HEK293 (cell line): ENCODE measurements around the gene HS1BP3.

Experiments used
- CTCF ChIA-PET: fragments of 350-600 bp; formaldehyde crosslinking; extraction: SDS; loops from one replicate; lab custom pipeline; 2021; ENCODE audit warnings: antibody characterized with exemption; lab: Yijun Ruan, JAX
- POLR2A ChIA-PET: fragments of 300-600 bp; formaldehyde crosslinking; extraction: SDS; loops from one replicate; lab custom pipeline; 2020; ENCODE audit warnings: antibody characterized with exemption, inconsistent platforms; lab: Yijun Ruan, JAX
- H3K27ac ChIP-seq: fragments of 200-500 bp; sonication (Bioruptor generic); 2 replicates; pipeline ENCODE4 v1.5.1; 2014; ENCODE audit warnings: low read depth, low read length, control low read depth, inconsistent platforms; ENCODE audit errors: extremely low read depth
- H3K36me3 ChIP-seq, 2 experiments: fragments of 200-500 bp in 1 of 2; sonication (Bioruptor generic) in 1 of 2; 1 replicate in 1 of 2; 2 replicates in 1 of 2; pipeline ENCODE4 v1.5.1; 2014 to 2017; ENCODE audit warnings: inconsistent platforms in 2 of 2, low read length in 2 of 2; ENCODE audit not compliant: control insufficient read depth in 2 of 2, insufficient read depth in 1 of 2
- H3K4me1 ChIP-seq: fragments of 200-500 bp; sonication (Bioruptor generic); 2 replicates; pipeline ENCODE4 v1.5.1; 2014; ENCODE audit warnings: mild to moderate bottlenecking, low read length, inconsistent platforms; ENCODE audit not compliant: control insufficient read depth, insufficient read depth
- H3K4me3 ChIP-seq: 2 replicates; pipeline ENCODE4 v1.5.1; 2011; ENCODE audit warnings: low read depth, mild to moderate bottlenecking, control low read depth, low read length, moderate library complexity
- H3K9me3 ChIP-seq: fragments of 200-500 bp; sonication (Bioruptor generic); 2 replicates; pipeline ENCODE4 v1.5.1; 2014; ENCODE audit warnings: low read depth, low read length, inconsistent platforms; ENCODE audit not compliant: control insufficient read depth, insufficient read depth
- KLF7 ChIP-seq: fragments of 450-650 bp; formaldehyde crosslinking; IDR thresholded peaks from 2 replicates; pipeline ENCODE4 v1.5.1; 2016; ENCODE audit warnings: missing biosample characterization, missing genetic modification characterization, borderline replicate concordance
- MZF1 ChIP-seq: fragments of 450-650 bp; formaldehyde crosslinking; IDR thresholded peaks from 2 replicates; pipeline ENCODE4 v1.5.1; 2017; ENCODE audit warnings: missing biosample characterization, missing genetic modification characterization, borderline replicate concordance
- PRDM6 ChIP-seq: fragments of 450-650 bp; formaldehyde crosslinking; IDR thresholded peaks from 2 replicates; pipeline ENCODE4 v1.5.1; 2017; ENCODE audit warnings: missing biosample characterization, missing genetic modification characterization
- TCF7L2 ChIP-seq: IDR thresholded peaks from 2 replicates; pipeline ENCODE4 v1.6.1; 2011; ENCODE audit warnings: low read depth, mild to moderate bottlenecking, inconsistent platforms, low read length, moderate library complexity, borderline replicate concordance
- TRIM28 ChIP-seq: IDR thresholded peaks from 2 replicates; pipeline ENCODE4 v1.6.1; 2011; ENCODE audit warnings: low read length, control low read depth, borderline replicate concordance
- ZBTB17 ChIP-seq: fragments of 450-650 bp; formaldehyde crosslinking; IDR thresholded peaks from 2 replicates; pipeline ENCODE4 v1.5.1; 2016; ENCODE audit warnings: missing biosample characterization, missing genetic modification characterization
- ZBTB20 ChIP-seq: fragments of 450-650 bp; formaldehyde crosslinking; IDR thresholded peaks from 2 replicates; pipeline ENCODE4 v1.5.1; 2016; ENCODE audit warnings: missing biosample characterization, missing genetic modification characterization
- ZBTB8A ChIP-seq: fragments of 450-650 bp; formaldehyde crosslinking; IDR thresholded peaks from 2 replicates; pipeline ENCODE4 v1.5.1; 2016; ENCODE audit warnings: missing biosample characterization, missing genetic modification characterization
- ZEB2 ChIP-seq: fragments of 450-650 bp; formaldehyde crosslinking; IDR thresholded peaks from 2 replicates; pipeline ENCODE4 v1.5.1; 2016; ENCODE audit warnings: missing biosample characterization, missing genetic modification characterization
- ZNF140 ChIP-seq: fragments of 450-650 bp; formaldehyde crosslinking; IDR thresholded peaks from 2 replicates; pipeline ENCODE4 v1.5.1; 2016; ENCODE audit warnings: missing biosample characterization, missing genetic modification characterization
- ZNF157 ChIP-seq: fragments of 450-650 bp; formaldehyde crosslinking; IDR thresholded peaks from 2 replicates; pipeline ENCODE4 v1.5.1; 2016; ENCODE audit warnings: missing biosample characterization, missing genetic modification characterization
- ZNF214 ChIP-seq: fragments of 450-650 bp; formaldehyde crosslinking; IDR thresholded peaks from 2 replicates; pipeline ENCODE4 v1.5.1; 2017; ENCODE audit warnings: missing biosample characterization, mild to moderate bottlenecking, missing genetic modification characterization, borderline replicate concordance
- ZNF223 ChIP-seq: fragments of 450-650 bp; formaldehyde crosslinking; IDR thresholded peaks from 2 replicates; pipeline ENCODE4 v1.5.1; 2016; ENCODE audit warnings: missing biosample characterization, missing genetic modification characterization
- ZNF248 ChIP-seq: fragments of 450-650 bp; formaldehyde crosslinking; IDR thresholded peaks from 2 replicates; pipeline ENCODE4 v1.5.1; 2017; ENCODE audit warnings: missing biosample characterization, missing genetic modification characterization
- ZNF266 ChIP-seq: fragments of 450-650 bp; formaldehyde crosslinking; IDR thresholded peaks from 2 replicates; pipeline ENCODE4 v1.5.1; 2016; ENCODE audit warnings: missing biosample characterization, missing genetic modification characterization, low read depth
- ZNF311 ChIP-seq: fragments of 450-650 bp; formaldehyde crosslinking; IDR thresholded peaks from 2 replicates; pipeline ENCODE4 v1.5.1; 2017; ENCODE audit warnings: missing biosample characterization, missing genetic modification characterization, borderline replicate concordance
- ZNF426 ChIP-seq: fragments of 450-650 bp; formaldehyde crosslinking; IDR thresholded peaks from 2 replicates; pipeline ENCODE4 v1.5.1; 2017; ENCODE audit warnings: missing biosample characterization, missing genetic modification characterization, mild to moderate bottlenecking, inconsistent platforms, moderate library complexity
- ZNF433 ChIP-seq: fragments of 450-650 bp; formaldehyde crosslinking; IDR thresholded peaks from 2 replicates; pipeline ENCODE4 v1.5.1; 2016; ENCODE audit warnings: missing biosample characterization, missing genetic modification characterization, low read depth
- ZNF473 ChIP-seq: fragments of 450-650 bp; formaldehyde crosslinking; IDR thresholded peaks from 2 replicates; pipeline ENCODE4 v1.5.1; 2017; ENCODE audit warnings: missing biosample characterization, missing genetic modification characterization
- ZNF518A ChIP-seq: fragments of 450-650 bp; formaldehyde crosslinking; conservative IDR thresholded peaks from 2 replicates; pipeline ENCODE4 v1.5.1; 2016; ENCODE audit warnings: low read depth, missing biosample characterization, missing genetic modification characterization
- ZNF670 ChIP-seq: fragments of 450-650 bp; formaldehyde crosslinking; IDR thresholded peaks from 2 replicates; pipeline ENCODE4 v1.5.1; 2016; ENCODE audit warnings: missing biosample characterization, missing genetic modification characterization, low read depth
- ZNF707 ChIP-seq: fragments of 450-650 bp; formaldehyde crosslinking; IDR thresholded peaks from 2 replicates; pipeline ENCODE4 v1.5.1; 2016; ENCODE audit warnings: missing biosample characterization, missing genetic modification characterization
- ZNF777 ChIP-seq: fragments of 450-650 bp; formaldehyde crosslinking; IDR thresholded peaks from 2 replicates; pipeline ENCODE4 v1.5.1; 2017; ENCODE audit warnings: missing biosample characterization, missing genetic modification characterization, borderline replicate concordance
- TF ChIP-seq, protein P1 (sequence below): fragments of 450-650 bp; formaldehyde crosslinking; conservative IDR thresholded peaks from 2 replicates; pipeline ENCODE4 v1.5.1; 2016; ENCODE audit warnings: low read depth, missing biosample characterization, missing genetic modification characterization
- TF ChIP-seq, protein P2 (sequence below): fragments of 450-650 bp; IDR thresholded peaks from 2 replicates; pipeline ENCODE4 v1.5.1; 2018; ENCODE audit warnings: missing biosample characterization, mild to moderate bottlenecking, missing genetic modification characterization

The HS1BP3 gene

DNA sequence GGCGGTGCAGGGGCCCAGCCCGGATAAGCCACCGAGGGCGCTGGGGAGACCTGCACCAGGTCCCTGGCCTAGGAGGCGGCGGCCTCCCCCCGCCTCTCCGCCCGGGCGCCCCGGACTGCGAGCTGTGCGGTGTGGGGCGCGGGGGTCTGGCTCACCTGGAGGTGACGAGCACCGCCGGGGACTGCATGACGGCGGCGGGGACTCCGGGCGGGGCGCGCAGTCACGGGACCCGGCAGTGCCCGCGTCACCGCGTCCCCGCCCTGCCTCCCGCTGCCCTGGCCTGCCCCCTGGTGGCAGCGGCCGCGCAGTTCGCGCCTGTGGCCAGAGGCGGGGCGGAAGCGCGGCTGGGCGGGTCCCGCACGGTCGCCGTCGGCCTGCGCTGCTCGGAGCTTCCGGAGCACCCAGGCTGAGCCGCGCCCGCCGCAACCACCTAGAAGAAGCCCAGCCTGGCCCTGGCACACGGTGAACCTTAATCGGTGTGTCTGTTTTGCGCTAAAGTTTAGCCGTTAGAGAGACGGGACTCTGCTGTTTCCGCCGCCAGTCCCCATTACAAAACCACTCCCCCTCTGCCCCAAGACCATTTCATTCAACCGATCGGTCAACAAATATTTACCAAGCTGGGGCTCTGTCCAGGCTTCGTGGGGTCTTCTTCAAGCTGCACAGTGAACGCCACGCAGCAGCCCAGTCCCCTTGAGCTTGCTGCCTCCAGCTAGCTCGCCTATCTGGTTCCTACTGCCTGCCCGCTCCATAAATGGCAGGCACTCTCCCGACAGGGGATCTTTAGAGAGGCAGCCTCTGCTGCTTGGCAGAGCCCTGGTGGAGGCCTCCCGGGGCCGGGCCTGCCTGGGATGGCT, at the start of gene HS1BP3:
Gene HS1BP3, minus strand, starts transcription at position 222 of the 854 bp plus-strand sequence. Its CDS starts 35 bp downstream, at position 187.
- Histone ChIP-seq H3K4me3 (peak within 1 kb of the TSS; percentile 66), H3K27ac (peak within 1 kb of the TSS; percentile 43; the same call in 1 of the 2 replicates), H3K9me3 (no peaks in the 10 kb centered on the region), H3K36me3 (peaks cover 0 to 12% of the 10 kb centered on the region in 2 experiments; a peak in 1 of 3 replicates), H3K4me1 (no peaks in the 10 kb centered on the region)
- ChIA-PET CTCF (interaction anchor here (0.5 to 5.6 kb wide), 48 partner anchors 9 to 466 kb away, joined by 3 to 57 read pairs (median 4); partner anchors contain the start of gene RHOB), POLR2A (interaction anchor here (0.5 to 5.9 kb wide), 11 partner anchors 9 to 259 kb away, joined by 3 to 51 read pairs (median 5); partner anchors contain the start of genes GDF7, LDAH and RHOB)
- TF ChIP-seq ZEB2 (tag by site-specific recombination) (0 out of 2 replicates have a peak, but pooled peaks have one; percentile 8), ZNF777 (no peak), ZNF140 (tag by site-specific recombination) (no peak), ZNF473 (tag by site-specific recombination) (no peak), ZBTB20 (tag by site-specific recombination) (0 out of 2 replicates have a peak, but pooled peaks have one; percentile 6), ZNF670 (no peak), ZNF518A (no peak), PRDM6 (tag by site-specific recombination) (no peak), ZNF426 (tag by site-specific recombination) (no peak), ZNF157 (tag by site-specific recombination) (no peak), TCF7L2 (no peak), ZBTB17 (tag by site-specific recombination) (peak; percentile 71), ZNF707 (tag by site-specific recombination) (no peak), ZNF248 (no peak), KLF7 (tag by site-specific recombination) (no peak), ZNF223 (tag by site-specific recombination) (no peak), ZNF266 (tag by site-specific recombination) (no peak), TRIM28 (no peak), ZNF433 (tag by site-specific recombination) (no peak), ZBTB8A (tag by site-specific recombination) (0 out of 2 replicates have a peak, but pooled peaks have one; percentile 6), ZNF214 (no peak), ZNF311 (tag by site-specific recombination) (no peak), MZF1 (tag by site-specific recombination) (no peak)
- TF ChIP-seq, protein P1, sequence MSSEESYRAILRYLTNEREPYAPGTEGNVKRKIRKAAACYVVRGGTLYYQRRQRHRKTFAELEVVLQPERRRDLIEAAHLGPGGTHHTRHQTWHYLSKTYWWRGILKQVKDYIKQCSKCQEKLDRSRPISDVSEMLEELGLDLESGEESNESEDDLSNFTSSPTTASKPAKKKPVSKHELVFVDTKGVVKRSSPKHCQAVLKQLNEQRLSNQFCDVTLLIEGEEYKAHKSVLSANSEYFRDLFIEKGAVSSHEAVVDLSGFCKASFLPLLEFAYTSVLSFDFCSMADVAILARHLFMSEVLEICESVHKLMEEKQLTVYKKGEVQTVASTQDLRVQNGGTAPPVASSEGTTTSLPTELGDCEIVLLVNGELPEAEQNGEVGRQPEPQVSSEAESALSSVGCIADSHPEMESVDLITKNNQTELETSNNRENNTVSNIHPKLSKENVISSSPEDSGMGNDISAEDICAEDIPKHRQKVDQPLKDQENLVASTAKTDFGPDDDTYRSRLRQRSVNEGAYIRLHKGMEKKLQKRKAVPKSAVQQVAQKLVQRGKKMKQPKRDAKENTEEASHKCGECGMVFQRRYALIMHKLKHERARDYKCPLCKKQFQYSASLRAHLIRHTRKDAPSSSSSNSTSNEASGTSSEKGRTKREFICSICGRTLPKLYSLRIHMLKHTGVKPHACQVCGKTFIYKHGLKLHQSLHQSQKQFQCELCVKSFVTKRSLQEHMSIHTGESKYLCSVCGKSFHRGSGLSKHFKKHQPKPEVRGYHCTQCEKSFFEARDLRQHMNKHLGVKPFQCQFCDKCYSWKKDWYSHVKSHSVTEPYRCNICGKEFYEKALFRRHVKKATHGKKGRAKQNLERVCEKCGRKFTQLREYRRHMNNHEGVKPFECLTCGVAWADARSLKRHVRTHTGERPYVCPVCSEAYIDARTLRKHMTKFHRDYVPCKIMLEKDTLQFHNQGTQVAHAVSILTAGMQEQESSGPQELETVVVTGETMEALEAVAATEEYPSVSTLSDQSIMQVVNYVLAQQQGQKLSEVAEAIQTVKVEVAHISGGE (tag by site-specific recombination) = 0 out of 2 replicates have a peak, but pooled peaks have one; percentile 45
- TF ChIP-seq, protein P2, sequence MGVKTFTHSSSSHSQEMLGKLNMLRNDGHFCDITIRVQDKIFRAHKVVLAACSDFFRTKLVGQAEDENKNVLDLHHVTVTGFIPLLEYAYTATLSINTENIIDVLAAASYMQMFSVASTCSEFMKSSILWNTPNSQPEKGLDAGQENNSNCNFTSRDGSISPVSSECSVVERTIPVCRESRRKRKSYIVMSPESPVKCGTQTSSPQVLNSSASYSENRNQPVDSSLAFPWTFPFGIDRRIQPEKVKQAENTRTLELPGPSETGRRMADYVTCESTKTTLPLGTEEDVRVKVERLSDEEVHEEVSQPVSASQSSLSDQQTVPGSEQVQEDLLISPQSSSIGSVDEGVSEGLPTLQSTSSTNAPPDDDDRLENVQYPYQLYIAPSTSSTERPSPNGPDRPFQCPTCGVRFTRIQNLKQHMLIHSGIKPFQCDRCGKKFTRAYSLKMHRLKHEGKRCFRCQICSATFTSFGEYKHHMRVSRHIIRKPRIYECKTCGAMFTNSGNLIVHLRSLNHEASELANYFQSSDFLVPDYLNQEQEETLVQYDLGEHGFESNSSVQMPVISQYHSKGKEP (tag by site-specific recombination) = no peak
